HepG2 (cell line): Measurements from ENCODE around the gene MYO1E. TPM values are rescaled to one million over a fixed set of nuclear protein-coding genes. Genes with fewer than 3 reads are reported as not detected.

Experiments used
- CHCHD3 ChIP-seq: sonication (generic); formaldehyde crosslinking; IDR thresholded peaks from 2 replicates; pipeline ENCODE4 v1.8.0; 2022; ENCODE audit warnings: mild to moderate bottlenecking, missing genetic modification reagents, moderate library complexity
- JARID2 ChIP-seq: sonication (generic); formaldehyde crosslinking; IDR thresholded peaks from 2 replicates; pipeline ENCODE4 v1.8.1; 2023; ENCODE audit warnings: missing genetic modification reagents, inconsistent platforms; ENCODE audit not compliant: insufficient replicate concordance
- KDM6A ChIP-seq: IDR thresholded peaks from 2 replicates; pipeline ENCODE4 v1.6.1; 2016; ENCODE audit warnings: low read depth
- KLF15 ChIP-seq: sonication (generic); formaldehyde crosslinking; IDR thresholded peaks from 2 replicates; pipeline ENCODE4 v1.8.1; 2023; ENCODE audit warnings: borderline replicate concordance, mild to moderate bottlenecking, inconsistent platforms, missing genetic modification reagents, mixed read lengths
- MTF1 ChIP-seq: sonication (generic); formaldehyde crosslinking; IDR thresholded peaks from 2 replicates; pipeline ENCODE4 v1.5.0; 2020; ENCODE audit warnings: missing genetic modification reagents
- MTF2 ChIP-seq: sonication (generic); formaldehyde crosslinking; IDR thresholded peaks from 2 replicates; pipeline ENCODE4 v1.5.0; 2020; ENCODE audit warnings: missing genetic modification reagents, borderline replicate concordance
- NONO ChIP-seq, 2 experiments: fragments of 450-650 bp in 1 of 2; sonication (generic) in 1 of 2; formaldehyde crosslinking in 1 of 2; IDR thresholded peaks in 1 of 2; conservative IDR thresholded peaks in 1 of 2; 2 replicates each; pipeline versions ENCODE4 v1.6.1 to v1.8.0; 2017 to 2022; ENCODE audit warnings: mild to moderate bottlenecking in 1 of 2, missing genetic modification reagents in 1 of 2, moderate library complexity in 1 of 2
- POLR2AphosphoS5 ChIP-seq: IDR thresholded peaks from 2 replicates; pipeline ENCODE4 v1.6.1; 2012; ENCODE audit warnings: low read depth, low read length
- PTBP1 ChIP-seq: fragments of 200-400 bp; formaldehyde crosslinking; IDR thresholded peaks from 2 replicates; pipeline ENCODE4 v1.6.1; 2018; ENCODE audit warnings: low read length, low read depth; ENCODE audit not compliant: poor library complexity, severe bottlenecking
- RELA ChIP-seq: sonication (generic); formaldehyde crosslinking; IDR thresholded peaks from 2 replicates; pipeline ENCODE4 v1.4.0; 2020; ENCODE audit warnings: missing genetic modification reagents
- SMC3 ChIP-seq: IDR thresholded peaks from 2 replicates; pipeline ENCODE4 v1.6.1; 2011; ENCODE audit warnings: low read length, improper control_type of control experiment
- TOE1 ChIP-seq: sonication (generic); formaldehyde crosslinking; IDR thresholded peaks from 2 replicates; pipeline ENCODE4 v1.4.0; 2020; ENCODE audit warnings: mild to moderate bottlenecking, missing genetic modification reagents
- XRCC5 ChIP-seq: fragments of 200-400 bp; formaldehyde crosslinking; optimal IDR thresholded peaks from 2 replicates; pipeline ENCODE3; 2017; ENCODE audit warnings: mild to moderate bottlenecking, low read length
- YY1 ChIP-seq: IDR thresholded peaks from 2 replicates; pipeline ENCODE4 v1.6.1; 2011; ENCODE audit warnings: low read length, low read depth, moderate library complexity, mild to moderate bottlenecking; ENCODE audit not compliant: insufficient read depth, insufficient replicate concordance
- ZNF282 ChIP-seq: fragments of 450-650 bp; IDR thresholded peaks from 2 replicates; pipeline ENCODE4 v1.6.1; 2018; ENCODE audit not compliant: partially characterized antibody
- ZNF33B ChIP-seq: sonication (generic); formaldehyde crosslinking; IDR thresholded peaks from 2 replicates; pipeline ENCODE4 v1.5.1; 2020; ENCODE audit warnings: mild to moderate bottlenecking, missing genetic modification reagents
- ZNF343 ChIP-seq: sonication (generic); formaldehyde crosslinking; IDR thresholded peaks from 2 replicates; pipeline ENCODE4 v1.4.0; 2020; ENCODE audit warnings: mild to moderate bottlenecking, missing genetic modification reagents
- ZNF644 ChIP-seq: IDR thresholded peaks from 2 replicates; pipeline ENCODE4 v1.6.1; 2016; ENCODE audit warnings: low read depth
- ZNF672 ChIP-seq: sonication (generic); formaldehyde crosslinking; IDR thresholded peaks from 2 replicates; pipeline ENCODE4 v1.8.1; 2022; ENCODE audit warnings: missing genetic modification reagents
- ZNF768 ChIP-seq: sonication (generic); formaldehyde crosslinking; IDR thresholded peaks from 2 replicates; pipeline ENCODE4 v1.4.0; 2020; ENCODE audit warnings: missing genetic modification reagents
- ZNF781 ChIP-seq: sonication (generic); formaldehyde crosslinking; IDR thresholded peaks from 2 replicates; pipeline ENCODE4 v1.5.1; 2020; ENCODE audit warnings: borderline replicate concordance, mild to moderate bottlenecking, missing genetic modification reagents; ENCODE audit errors: not compliant biosample characterization
- ZNF83 ChIP-seq: sonication (generic); formaldehyde crosslinking; IDR thresholded peaks from 2 replicates; pipeline ENCODE4 v1.4.0; 2020; ENCODE audit warnings: missing genetic modification reagents, mild to moderate bottlenecking, borderline replicate concordance
- polyA plus RNA-seq, 8 experiments: library from polyadenylated mRNA; depleted of rRNA in 3 of 8; stranded (reverse) in 7 of 8; unstranded in 1 of 8; fragments of >200 nt; fragmentation: Illumina TruSeq in 4 of 8; extraction: Trizol in 4 of 8; gene quantifications; 2 replicates each; pipeline versions ENCODE4 v1.2.1 to v1.2.3, GENCODE V29; 2011 to 2016; ENCODE audit warnings: low read depth in 4 of 8, missing spikeins in 1 of 8, mixed read lengths in 1 of 8; ENCODE audit not compliant: insufficient read depth in 1 of 8
- total RNA-seq, 5 experiments: library from RNA; depleted of rRNA; stranded (reverse); fragments of >200 nt; fragmentation: Illumina TruSeq; extraction: Trizol; gene quantifications; 2 replicates each; pipeline ENCODE4 v1.2.3, GENCODE V29; 2016; ENCODE audit warnings: low read depth in 1 of 5
- TF ChIP-seq, protein P1 (sequence below): sonication (generic); formaldehyde crosslinking; IDR thresholded peaks from 2 replicates; pipeline ENCODE4 v1.5.0; 2020; ENCODE audit warnings: missing genetic modification reagents
- TF ChIP-seq, protein P2 (sequence below): IDR thresholded peaks from 2 replicates; pipeline ENCODE4 v1.6.1; 2016; ENCODE audit warnings: low read depth, borderline replicate concordance
- TF ChIP-seq, protein P3 (sequence below): sonication (generic); formaldehyde crosslinking; IDR thresholded peaks from 2 replicates; pipeline ENCODE4 v1.5.0; 2020; ENCODE audit warnings: mild to moderate bottlenecking, missing genetic modification reagents, moderate library complexity
- TF ChIP-seq, protein P4 (sequence below): sonication (generic); formaldehyde crosslinking; IDR thresholded peaks from 2 replicates; pipeline ENCODE4 v1.4.0; 2020; ENCODE audit warnings: missing genetic modification reagents
- TF ChIP-seq, protein P5 (sequence below): sonication (generic); formaldehyde crosslinking; IDR thresholded peaks from 2 replicates; pipeline ENCODE4 v1.4.0; 2020; ENCODE audit warnings: missing genetic modification reagents
- TF ChIP-seq, protein P6 (sequence below): IDR thresholded peaks from 2 replicates; pipeline ENCODE4 v1.6.1; 2016; ENCODE audit warnings: missing genetic modification reagents, missing compliant biosample characterization

The MYO1E gene
- total and polyA plus RNA-seq, 2 of the 13 experiments (the other 11 are each of a cell fraction or from before 2014, with no cell fraction given): 15.7 to 25.1 TPM

DNA sequence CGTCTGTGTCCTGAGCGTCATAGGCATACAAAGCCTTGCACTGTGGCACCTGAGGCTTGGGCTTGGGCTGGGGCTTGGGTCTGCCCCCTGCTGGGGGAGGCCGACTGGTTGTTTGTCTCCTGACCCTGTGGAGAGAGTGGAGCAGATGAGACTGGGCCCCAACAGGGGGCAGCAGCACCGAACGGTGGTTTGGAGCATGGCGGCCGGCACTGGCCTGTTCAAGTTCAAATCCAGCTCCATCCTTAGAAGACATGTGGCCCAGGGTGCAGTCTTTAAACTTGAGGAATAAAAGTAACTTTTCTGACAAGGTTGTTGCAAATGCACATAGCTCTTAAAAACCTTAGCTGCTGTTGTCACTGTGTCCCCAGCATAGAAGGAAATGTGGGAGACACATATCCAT lies 234.4 kb downstream of the MYO1E start (continued):
- TF ChIP-seq CHCHD3 (no peak), POLR2AphosphoS5 (no peak), TOE1 (CRISPR knock-in tag) (no peak), NONO (IDR thresholded peaks at IDR 0.05) (no peak), NONO (CRISPR knock-in tag; conservative IDR thresholded peaks at IDR 0.05) (0 out of 2 replicates have a peak, but pooled peaks have one; percentile 44), ZNF83 (CRISPR knock-in tag) (no peak), ZNF282 (no peak), YY1 (peak; percentile 67), ZNF672 (no peak), KDM6A (CRISPR knock-in tag) (no peak), KLF15 (CRISPR knock-in tag) (no peak), PTBP1 (no peak), ZNF768 (CRISPR knock-in tag) (peak; percentile 31; the same call in 1 of the 2 replicates), MTF2 (CRISPR knock-in tag) (no peak), JARID2 (CRISPR knock-in tag) (no peak), RELA (CRISPR knock-in tag) (no peak), ZNF781 (CRISPR knock-in tag) (no peak), ZNF343 (no peak), ZNF644 (CRISPR knock-in tag) (peak; percentile 86), ZNF33B (CRISPR knock-in tag) (no peak), MTF1 (CRISPR knock-in tag) (no peak), XRCC5 (peak; percentile 86), SMC3 (peak; percentile 67)
- TF ChIP-seq, protein P1, sequence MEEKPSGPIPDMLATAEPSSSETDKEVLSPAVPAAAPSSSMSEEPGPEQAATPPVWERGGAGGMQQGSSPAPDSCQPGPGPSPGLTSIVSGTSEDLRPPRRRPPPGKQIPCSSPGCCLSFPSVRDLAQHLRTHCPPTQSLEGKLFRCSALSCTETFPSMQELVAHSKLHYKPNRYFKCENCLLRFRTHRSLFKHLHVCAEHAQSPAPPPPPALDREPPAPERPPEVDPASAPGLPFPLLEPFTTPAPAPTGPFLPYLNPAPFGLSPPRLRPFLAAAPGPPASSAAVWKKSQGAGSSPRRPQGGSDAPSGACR: no peak
- TF ChIP-seq, protein P2, sequence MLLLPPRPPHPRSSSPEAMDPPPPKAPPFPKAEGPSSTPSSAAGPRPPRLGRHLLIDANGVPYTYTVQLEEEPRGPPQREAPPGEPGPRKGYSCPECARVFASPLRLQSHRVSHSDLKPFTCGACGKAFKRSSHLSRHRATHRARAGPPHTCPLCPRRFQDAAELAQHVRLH: 0 out of 2 replicates have a peak, but pooled peaks have one; percentile 27
- TF ChIP-seq, protein P3, sequence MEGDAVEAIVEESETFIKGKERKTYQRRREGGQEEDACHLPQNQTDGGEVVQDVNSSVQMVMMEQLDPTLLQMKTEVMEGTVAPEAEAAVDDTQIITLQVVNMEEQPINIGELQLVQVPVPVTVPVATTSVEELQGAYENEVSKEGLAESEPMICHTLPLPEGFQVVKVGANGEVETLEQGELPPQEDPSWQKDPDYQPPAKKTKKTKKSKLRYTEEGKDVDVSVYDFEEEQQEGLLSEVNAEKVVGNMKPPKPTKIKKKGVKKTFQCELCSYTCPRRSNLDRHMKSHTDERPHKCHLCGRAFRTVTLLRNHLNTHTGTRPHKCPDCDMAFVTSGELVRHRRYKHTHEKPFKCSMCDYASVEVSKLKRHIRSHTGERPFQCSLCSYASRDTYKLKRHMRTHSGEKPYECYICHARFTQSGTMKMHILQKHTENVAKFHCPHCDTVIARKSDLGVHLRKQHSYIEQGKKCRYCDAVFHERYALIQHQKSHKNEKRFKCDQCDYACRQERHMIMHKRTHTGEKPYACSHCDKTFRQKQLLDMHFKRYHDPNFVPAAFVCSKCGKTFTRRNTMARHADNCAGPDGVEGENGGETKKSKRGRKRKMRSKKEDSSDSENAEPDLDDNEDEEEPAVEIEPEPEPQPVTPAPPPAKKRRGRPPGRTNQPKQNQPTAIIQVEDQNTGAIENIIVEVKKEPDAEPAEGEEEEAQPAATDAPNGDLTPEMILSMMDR (CRISPR knock-in tag): peak; percentile 83
- TF ChIP-seq, protein P4, sequence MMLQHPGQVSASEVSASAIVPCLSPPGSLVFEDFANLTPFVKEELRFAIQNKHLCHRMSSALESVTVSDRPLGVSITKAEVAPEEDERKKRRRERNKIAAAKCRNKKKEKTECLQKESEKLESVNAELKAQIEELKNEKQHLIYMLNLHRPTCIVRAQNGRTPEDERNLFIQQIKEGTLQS (CRISPR knock-in tag): no peak
- TF ChIP-seq, protein P5, sequence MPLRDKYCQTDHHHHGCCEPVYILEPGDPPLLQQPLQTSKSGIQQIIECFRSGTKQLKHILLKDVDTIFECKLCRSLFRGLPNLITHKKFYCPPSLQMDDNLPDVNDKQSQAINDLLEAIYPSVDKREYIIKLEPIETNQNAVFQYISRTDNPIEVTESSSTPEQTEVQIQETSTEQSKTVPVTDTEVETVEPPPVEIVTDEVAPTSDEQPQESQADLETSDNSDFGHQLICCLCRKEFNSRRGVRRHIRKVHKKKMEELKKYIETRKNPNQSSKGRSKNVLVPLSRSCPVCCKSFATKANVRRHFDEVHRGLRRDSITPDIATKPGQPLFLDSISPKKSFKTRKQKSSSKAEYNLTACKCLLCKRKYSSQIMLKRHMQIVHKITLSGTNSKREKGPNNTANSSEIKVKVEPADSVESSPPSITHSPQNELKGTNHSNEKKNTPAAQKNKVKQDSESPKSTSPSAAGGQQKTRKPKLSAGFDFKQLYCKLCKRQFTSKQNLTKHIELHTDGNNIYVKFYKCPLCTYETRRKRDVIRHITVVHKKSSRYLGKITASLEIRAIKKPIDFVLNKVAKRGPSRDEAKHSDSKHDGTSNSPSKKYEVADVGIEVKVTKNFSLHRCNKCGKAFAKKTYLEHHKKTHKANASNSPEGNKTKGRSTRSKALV (CRISPR knock-in tag): no peak
- TF ChIP-seq, protein P6, sequence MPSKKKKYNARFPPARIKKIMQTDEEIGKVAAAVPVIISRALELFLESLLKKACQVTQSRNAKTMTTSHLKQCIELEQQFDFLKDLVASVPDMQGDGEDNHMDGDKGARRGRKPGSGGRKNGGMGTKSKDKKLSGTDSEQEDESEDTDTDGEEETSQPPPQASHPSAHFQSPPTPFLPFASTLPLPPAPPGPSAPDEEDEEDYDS (CRISPR knock-in tag): no peak
